NB4 (cell line): Measurements from ENCODE around the gene PHF21B.

Experiments
- DNase-seq: peaks from one replicate; pipeline ENCODE4 v3.0.0; 2010; ENCODE audit warnings: low read depth
- H3K4me3 ChIP-seq: one replicate; pipeline ENCODE4 v1.5.1; 2011; ENCODE audit warnings: mild to moderate bottlenecking, low read depth, low read length, moderate library complexity
- MAX ChIP-seq: IDR thresholded peaks from 2 replicates; pipeline ENCODE4 v1.6.1; 2011; ENCODE audit warnings: low read depth, low read length
- MYC ChIP-seq: IDR thresholded peaks from 2 replicates; pipeline ENCODE4 v1.6.1; 2011; ENCODE audit warnings: low read depth, low read length
- POLR2A ChIP-seq: IDR thresholded peaks from 2 replicates; pipeline ENCODE4 v1.6.1; 2011; ENCODE audit warnings: mild to moderate bottlenecking; ENCODE audit not compliant: insufficient read length; ENCODE audit errors: extremely low read depth
- TF ChIP-seq, protein P1 (sequence below): IDR thresholded peaks from one replicate; pipeline ENCODE4 v1.5.1; 2012; ENCODE audit warnings: low read depth, low read length

PHF21B gene

DNA sequence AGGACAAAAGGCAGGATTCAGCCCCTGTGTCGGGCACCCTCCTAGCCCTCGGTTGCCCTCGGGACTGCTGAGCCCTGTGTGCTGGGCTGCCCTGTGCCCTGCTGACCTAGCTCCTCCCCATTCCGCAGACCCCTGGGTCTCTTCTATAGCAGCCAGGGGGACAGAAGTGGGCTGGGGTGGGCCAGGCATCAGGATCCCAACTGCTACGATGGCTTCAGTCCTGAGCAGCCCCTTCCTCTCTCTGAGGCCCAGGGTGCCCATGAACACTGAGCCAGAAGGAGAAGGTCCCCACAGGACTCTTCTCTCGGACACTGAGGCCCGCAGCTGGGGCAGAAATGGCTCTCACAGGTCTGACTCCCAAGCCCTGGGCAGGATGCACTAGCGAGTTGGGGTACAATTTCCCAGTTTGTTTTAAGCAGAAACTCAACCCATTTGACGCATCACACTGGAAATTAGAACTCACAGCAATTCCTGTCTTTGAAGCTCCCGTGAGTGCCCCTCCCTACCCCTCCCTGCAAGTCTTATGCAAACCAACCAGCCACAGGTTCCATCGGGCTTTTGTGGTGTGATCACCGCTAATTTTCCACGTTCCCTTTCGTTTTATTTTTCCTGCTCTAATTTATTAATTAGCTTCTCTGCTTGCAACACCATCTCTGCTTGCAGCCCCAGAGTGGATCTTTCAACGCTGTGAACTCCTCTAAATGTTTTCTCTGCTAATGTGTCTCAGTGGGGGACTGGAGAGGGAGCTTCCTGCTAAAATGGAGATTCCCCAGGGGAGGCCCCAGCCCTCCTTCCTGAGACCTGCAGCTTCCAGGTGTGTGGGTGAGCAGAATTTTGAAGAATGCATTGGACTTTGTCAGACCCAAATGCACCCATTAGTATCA lies 56.7 kb downstream of the PHF21B start:
- TF ChIP-seq POLR2A, result no peak
- TF ChIP-seq MAX, result no peak
- TF ChIP-seq, protein P1, sequence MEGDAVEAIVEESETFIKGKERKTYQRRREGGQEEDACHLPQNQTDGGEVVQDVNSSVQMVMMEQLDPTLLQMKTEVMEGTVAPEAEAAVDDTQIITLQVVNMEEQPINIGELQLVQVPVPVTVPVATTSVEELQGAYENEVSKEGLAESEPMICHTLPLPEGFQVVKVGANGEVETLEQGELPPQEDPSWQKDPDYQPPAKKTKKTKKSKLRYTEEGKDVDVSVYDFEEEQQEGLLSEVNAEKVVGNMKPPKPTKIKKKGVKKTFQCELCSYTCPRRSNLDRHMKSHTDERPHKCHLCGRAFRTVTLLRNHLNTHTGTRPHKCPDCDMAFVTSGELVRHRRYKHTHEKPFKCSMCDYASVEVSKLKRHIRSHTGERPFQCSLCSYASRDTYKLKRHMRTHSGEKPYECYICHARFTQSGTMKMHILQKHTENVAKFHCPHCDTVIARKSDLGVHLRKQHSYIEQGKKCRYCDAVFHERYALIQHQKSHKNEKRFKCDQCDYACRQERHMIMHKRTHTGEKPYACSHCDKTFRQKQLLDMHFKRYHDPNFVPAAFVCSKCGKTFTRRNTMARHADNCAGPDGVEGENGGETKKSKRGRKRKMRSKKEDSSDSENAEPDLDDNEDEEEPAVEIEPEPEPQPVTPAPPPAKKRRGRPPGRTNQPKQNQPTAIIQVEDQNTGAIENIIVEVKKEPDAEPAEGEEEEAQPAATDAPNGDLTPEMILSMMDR, result no peak
- no peak for TF ChIP-seq MYC
- DNase-seq, result no peak
- no peak overlapping the region for H3K4me3 ChIP-seq

- DNase-seq, result no peak
- TF ChIP-seq, protein P1, result no peak
- TF ChIP-seq POLR2A (no peak), MAX (no peak), MYC (no peak)
- H3K4me3 ChIP-seq, result no peak overlapping the region
Measured at GRCh38 chr22:44951510-44951816, 58.3 kb downstream of the PHF21B start.

GRCh38 chr22:44950806-44951509 lies 58.8 kb downstream of the PHF21B start:
- no peak overlapping the region for H3K4me3 ChIP-seq
- TF ChIP-seq MYC (no peak), MAX (no peak), POLR2A (no peak)
- TF ChIP-seq, protein P1, result no peak

GRCh38 chr22:44947846-44948245 lies 62.0 kb downstream of the PHF21B start:
- no peak for DNase-seq
- no peak for TF ChIP-seq MYC
- H3K4me3 ChIP-seq, result no peak overlapping the region

More at GRCh38 chr22:44950806-44951509, 58.8 kb downstream of the PHF21B start:
- DNase-seq, result no peak

GRCh38 chr22:44947049-44947448 lies 62.8 kb downstream of the PHF21B start:
- TF ChIP-seq, protein P1, result no peak
- TF ChIP-seq MAX (no peak), POLR2A (no peak), MYC (no peak)
- no peak overlapping the region for H3K4me3 ChIP-seq
- no peak for DNase-seq

DNA sequence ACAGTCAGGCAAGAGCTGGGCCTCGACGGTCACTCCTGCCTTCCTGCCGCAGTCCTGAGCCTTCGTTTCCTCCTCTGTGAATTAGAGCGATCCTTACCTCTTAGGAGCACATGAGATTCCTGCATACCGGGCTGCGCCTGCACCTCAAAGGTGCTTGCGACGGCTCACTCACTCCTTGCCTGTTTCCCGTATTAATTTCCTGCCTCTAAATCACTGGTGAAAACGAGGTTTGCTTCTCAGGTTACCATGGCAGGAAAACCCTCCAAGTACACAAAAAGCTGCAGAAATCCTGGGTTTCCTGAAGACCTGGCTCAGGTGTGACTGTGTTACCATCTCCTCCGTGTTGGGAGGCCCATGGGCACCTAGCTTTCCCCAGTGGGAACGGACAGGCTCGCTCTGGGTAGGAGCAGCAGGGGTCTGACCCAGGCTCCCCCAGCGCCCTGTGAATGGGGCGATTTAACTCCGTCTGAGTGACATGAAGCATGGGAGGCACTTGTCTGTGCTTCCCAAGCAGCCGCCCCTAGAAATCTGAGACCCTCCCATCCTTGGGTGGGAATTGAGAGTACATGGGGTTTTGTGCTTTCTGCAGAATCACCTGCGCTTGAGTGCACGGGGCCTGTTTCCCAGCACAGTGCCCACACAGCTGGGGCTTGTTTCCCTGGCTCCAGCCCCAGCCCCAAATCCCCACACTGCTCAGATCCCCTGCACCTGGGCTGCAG lies 64.8 kb downstream of the PHF21B start:
- TF ChIP-seq, protein P1, result no peak
- TF ChIP-seq MYC, result no peak
- no peak for TF ChIP-seq POLR2A
- no peak for TF ChIP-seq MAX
- DNase-seq, result no peak

More for the DNA sequence above, 64.8 kb downstream of the PHF21B start:
- H3K4me3 ChIP-seq, result no peak overlapping the region
